H1 (cell line): Measurements from ENCODE around the gene B9D1. TPM values are rescaled to one million over a fixed set of nuclear protein-coding genes. Genes with fewer than 3 reads are reported as not detected.

Experiments
- CTCF ChIA-PET: fragments of 300-600 bp; sonication (Branson Sonifier 250); formaldehyde crosslinking; loops from one replicate; lab custom pipeline; 2021; ENCODE audit not compliant: partially characterized antibody; lab: Charles Lee
- POLR2A ChIA-PET: fragments of 300-600 bp; sonication (Branson Sonifier 250); formaldehyde crosslinking; loops from one replicate; lab custom pipeline; 2021; ENCODE audit warnings: inconsistent platforms; ENCODE audit not compliant: partially characterized antibody; lab: Charles Lee
- DNase-seq, 2 experiments: peaks; one replicate each; pipeline versions ENCODE4 v3.0.0 to v3.0.0-alpha.2; 2010 to 2022; ENCODE audit warnings: low spot score in 2 of 2, low read depth in 1 of 2, mixed read lengths in 1 of 2
- FAIRE-seq: peaks from 2 replicates; lab custom pipeline; 2011; peaks lifted over from hg19 to GRCh38; lab: Jason Lieb, UNC
- H2AFZ ChIP-seq: 2 replicates; pipeline ENCODE4 v1.8.1; 2012; ENCODE audit warnings: low read length, inconsistent platforms
- H2AK5ac ChIP-seq: 2 replicates; pipeline ENCODE4 v1.6.1; 2013; ENCODE audit warnings: low read depth, low read length
- H2BK120ac ChIP-seq: replicated peaks from 2 replicates; pipeline ENCODE3; 2013; ENCODE audit warnings: low read depth, low read length, inconsistent platforms
- H2BK12ac ChIP-seq: 2 replicates; pipeline ENCODE4 v1.6.1; 2013; ENCODE audit warnings: low read depth, low read length
- H2BK15ac ChIP-seq: 2 replicates; pipeline ENCODE4 v1.6.1; 2013; ENCODE audit warnings: low read length
- H2BK20ac ChIP-seq: 2 replicates; pipeline ENCODE4 v1.6.1; 2013; ENCODE audit warnings: low read length
- H2BK5ac ChIP-seq: 2 replicates; pipeline ENCODE4 v1.6.1; 2013; ENCODE audit warnings: low read depth, low read length
- H3K14ac ChIP-seq: 2 replicates; pipeline ENCODE4 v1.6.1; 2013; ENCODE audit warnings: inconsistent platforms; ENCODE audit not compliant: insufficient read length
- H3K18ac ChIP-seq: 2 replicates; pipeline ENCODE4 v1.6.1; 2013; ENCODE audit warnings: low read length; ENCODE audit errors: extremely low read depth
- H3K23ac ChIP-seq: 2 replicates; pipeline ENCODE4 v1.6.1; 2013; ENCODE audit warnings: inconsistent platforms; ENCODE audit not compliant: insufficient read length
- H3K23me2 ChIP-seq: 2 replicates; pipeline ENCODE4 v1.6.1; 2013; ENCODE audit warnings: low read depth, low read length
- H3K27ac ChIP-seq: 2 replicates; pipeline ENCODE4 v1.6.1; 2011; ENCODE audit warnings: low read depth, low read length, inconsistent platforms
- H3K27me3 ChIP-seq, 4 experiments: replicated peaks in 1 of 4; 1 replicate in 1 of 4; 2 replicates in 3 of 4; pipeline versions ENCODE4 v1.6.1 to v1.8.1; 2011 to 2013; ENCODE audit warnings: low read length in 3 of 4, mild to moderate bottlenecking in 3 of 4, inconsistent platforms in 2 of 4, mixed read lengths in 2 of 4, moderate library complexity in 1 of 4; ENCODE audit not compliant: control insufficient read depth in 3 of 4, insufficient read depth in 3 of 4; ENCODE audit errors: extremely low read depth in 1 of 4
- H3K36me3 ChIP-seq, 4 experiments: 2 replicates each; pipeline versions ENCODE4 v1.6.1 to v1.8.1; 2011 to 2013; ENCODE audit warnings: mild to moderate bottlenecking in 4 of 4, low read length in 3 of 4, moderate library complexity in 2 of 4, control low read depth in 1 of 4, inconsistent platforms in 1 of 4; ENCODE audit not compliant: insufficient read depth in 4 of 4, control insufficient read depth in 2 of 4
- H3K4ac ChIP-seq: replicated peaks from 2 replicates; pipeline ENCODE3; 2013; ENCODE audit warnings: low read length, low read depth, mixed read lengths, inconsistent platforms; ENCODE audit not compliant: insufficient read length
- H3K4me1 ChIP-seq, 4 experiments: replicated peaks in 1 of 4; 1 replicate in 1 of 4; 2 replicates in 3 of 4; pipeline versions ENCODE4 v1.6.1 to v1.8.1; 2011 to 2013; ENCODE audit warnings: low read length in 3 of 4, inconsistent platforms in 2 of 4, mixed read lengths in 1 of 4; ENCODE audit not compliant: insufficient read depth in 4 of 4, control insufficient read depth in 3 of 4
- H3K4me2 ChIP-seq, 2 experiments: 2 replicates each; pipeline versions ENCODE4 v1.6.1 to v1.8.1; 2011 to 2013; ENCODE audit warnings: low read depth in 2 of 2, low read length in 2 of 2, control low read depth in 1 of 2, inconsistent platforms in 1 of 2, mild to moderate bottlenecking in 1 of 2; ENCODE audit not compliant: insufficient read depth in 1 of 2
- H3K4me3 ChIP-seq, 4 experiments: fragments of 200-600, 300-600 bp in 1 of 4; sonication (generic), shearing (Covaris generic), sonication (Bioruptor Twin) in 1 of 4; 2 replicates each; pipeline versions ENCODE4 v1.5.1 to v1.8.1; 2011 to 2016; ENCODE audit warnings: low read length in 4 of 4, low read depth in 3 of 4, control low read depth in 2 of 4, inconsistent platforms in 2 of 4, mild to moderate bottlenecking in 2 of 4, mixed read lengths in 1 of 4, moderate library complexity in 1 of 4; ENCODE audit not compliant: insufficient read depth in 2 of 4; ENCODE audit errors: extremely low read depth in 1 of 4
- H3K56ac ChIP-seq: replicated peaks from 2 replicates; pipeline ENCODE3; 2013; ENCODE audit warnings: low read depth, mild to moderate bottlenecking, mixed read lengths, low read length, inconsistent platforms; ENCODE audit not compliant: insufficient read length
- H3K79me1 ChIP-seq: 2 replicates; pipeline ENCODE4 v1.6.1; 2013; ENCODE audit warnings: low read depth, low read length, control low read depth
- H3K79me2 ChIP-seq, 2 experiments: 2 replicates each; pipeline versions ENCODE4 v1.6.1 to v1.8.1; 2012 to 2013; ENCODE audit warnings: low read length in 2 of 2, mild to moderate bottlenecking in 2 of 2, inconsistent platforms in 1 of 2; ENCODE audit not compliant: insufficient read depth in 2 of 2, control insufficient read depth in 1 of 2
- H3K9ac ChIP-seq, 4 experiments: replicated peaks in 1 of 4; 1 replicate in 1 of 4; 2 replicates in 3 of 4; pipeline versions ENCODE4 v1.6.1 to v1.8.1; 2011 to 2013; ENCODE audit warnings: low read depth in 3 of 4, low read length in 3 of 4, control low read depth in 2 of 4, mild to moderate bottlenecking in 2 of 4, moderate library complexity in 2 of 4, inconsistent platforms in 1 of 4; ENCODE audit errors: extremely low read depth in 1 of 4
- H3K9me3 ChIP-seq, 2 experiments: 2 replicates each; pipeline versions ENCODE4 v1.6.1 to v1.8.1; 2012 to 2013; ENCODE audit warnings: mild to moderate bottlenecking in 2 of 2, moderate library complexity in 2 of 2, control low read depth in 1 of 2, inconsistent platforms in 1 of 2, low read depth in 1 of 2, low read length in 1 of 2, mixed read lengths in 1 of 2; ENCODE audit not compliant: insufficient read depth in 2 of 2
- H4K20me1 ChIP-seq, 2 experiments: replicated peaks in 1 of 2; 2 replicates each; pipeline versions ENCODE3 to v1.8.1; 2011 to 2013; ENCODE audit warnings: inconsistent platforms in 2 of 2, low read length in 2 of 2, mild to moderate bottlenecking in 1 of 2; ENCODE audit not compliant: insufficient read depth in 2 of 2, control insufficient read depth in 1 of 2
- H4K5ac ChIP-seq: 2 replicates; pipeline ENCODE4 v1.6.1; 2013; ENCODE audit warnings: low read length, low read depth, mixed read lengths, inconsistent platforms; ENCODE audit not compliant: insufficient read length
- H4K8ac ChIP-seq: 2 replicates; pipeline ENCODE4 v1.8.0; 2013; ENCODE audit warnings: mild to moderate bottlenecking, moderate library complexity, low read length, inconsistent platforms; ENCODE audit not compliant: insufficient read depth; ENCODE audit errors: extremely low read depth
- H4K91ac ChIP-seq: replicated peaks from 2 replicates; pipeline ENCODE3; 2013; ENCODE audit warnings: low read length, mixed read lengths, inconsistent platforms; ENCODE audit not compliant: insufficient read length
- POLR2A ChIP-seq, 2 experiments: IDR thresholded peaks; 1 replicate in 1 of 2; 2 replicates in 1 of 2; pipeline ENCODE4 v1.6.1; 2011; ENCODE audit warnings: low read depth in 2 of 2, low read length in 2 of 2, mild to moderate bottlenecking in 2 of 2; ENCODE audit errors: control extremely low read depth in 1 of 2
- WGBS, 2 experiments: shearing (Covaris generic) in 1 of 2; methylation state at CpG; one replicate each; pipeline versions ENCODE4 v1.1.6 to v1.1.7; 2013 to 2015; ENCODE audit warnings: low lambda C conversion rate in 2 of 2, mixed read lengths in 2 of 2, inconsistent platforms in 1 of 2, low coverage in 1 of 2, missing lambda C conversion rate in 1 of 2; ENCODE audit not compliant: insufficient replicate concordance in 2 of 2, insufficient coverage in 1 of 2, insufficient read length in 1 of 2; ENCODE audit errors: extremely low coverage in 1 of 2, missing lambda C conversion rate in 1 of 2; 5-methylcytosine and 5-hydroxymethylcytosine counted together
- polyA plus RNA-seq, 7 experiments: library from polyadenylated mRNA; depleted of rRNA in 3 of 7; stranded (reverse) in 5 of 7; unstranded in 2 of 7; fragments of >200 nt in 5 of 7; fragments of 200-250 nt in 2 of 7; gene quantifications; 1 replicate in 5 of 7; 2 replicates in 1 of 7; 4 replicates in 1 of 7; pipeline versions ENCODE4 v1.2.1 to v1.2.3, GENCODE V29; 2011 to 2013; ENCODE audit warnings: missing spikeins in 2 of 7, mixed read lengths in 2 of 7
- total RNA-seq: library from RNA; stranded (reverse); fragmentation: NEBNext Ultra II Directional; extraction: Animal tissue kit (Norgen Biotek cat#: 25700); gene quantifications from 2 replicates; pipeline ENCODE4 v1.2.1, GENCODE V29; 2021

Gene B9D1
- total and polyA plus RNA-seq, 2 of the 8 experiments (the other 6 are each of a cell fraction or from before 2014, with no cell fraction given), result 24.6 to 65.7 TPM

GRCh38 chr17:19330271-19330670 is 32.3 kb downstream of the B9D1 start:
- Histone ChIP-seq H2BK120ac (no peak overlapping the region), H3K4me2 (no peak overlapping the region), H3K79me2 (no peaks in the 10 kb centered on the region), H3K27me3 (no peaks in the 10 kb centered on the region), H2AFZ (no peak overlapping the region), H4K5ac (no peak overlapping the region), H3K18ac (no peak overlapping the region), H3K4ac (no peak overlapping the region), H3K23ac (no peak overlapping the region), H3K56ac (no peak overlapping the region), H3K27ac (no peak overlapping the region), H4K8ac (no peak overlapping the region), H3K9me3 (peaks cover 0 to 3% of the 10 kb centered on the region in 2 experiments; a peak in 1 of 4 replicates), H4K20me1 (no peaks in the 10 kb centered on the region), H3K9ac (no peak overlapping the region), H2BK5ac (no peak overlapping the region), H3K4me3 (no peak overlapping the region), H2BK20ac (no peak overlapping the region), H3K14ac (no peak overlapping the region), H2AK5ac (no peak overlapping the region), H2BK12ac (no peak overlapping the region), H3K36me3 (peaks cover 0 to 4% (median 0%) of the 10 kb centered on the region in 4 experiments; a peak in 2 of 8 replicates), H3K4me1 (peaks cover 0 to 3% (median 0%) of the 10 kb centered on the region in 4 experiments; a peak in 1 of 7 replicates), H3K23me2 (no peaks in the 10 kb centered on the region), H4K91ac (no peak overlapping the region), H2BK15ac (no peak overlapping the region), H3K79me1 (no peaks in the 10 kb centered on the region)
- no peak for DNase-seq
- ChIA-PET CTCF (interaction anchor here (0.6 to 4.3 kb wide), 3 partner anchors 9 to 13 kb away, joined by 3 to 40 read pairs (median 7); no protein-coding TSS in a partner anchor), POLR2A (interaction anchor here (1.1 to 1.6 kb wide), 2 partner anchors 9 to 12 kb away, joined by 3 to 4 read pairs; no protein-coding TSS in a partner anchor)
- no peak for TF ChIP-seq POLR2A (IDR thresholded peaks at IDR 0.05; ENCODE audit: control extremely low read depth in 1 of 2, low read depth in 2 of 2, low read length in 2 of 2)
- FAIRE-seq, result no peak
- WGBS, 2 experiments, result 85% methylated on average over 3 of the region's 3 CpGs; no CpG with 5 or more reads in 1 of the 2 experiments
